ENCODE measurements around the gene NYNRIN.
A peak's percentile ranks its signal among the peaks of the same experiment; 100 is the strongest.
"Not testable (repeated sequence)": the region's sequence is repeated elsewhere in the genome, so short reads cannot be mapped to it uniquely, and the experiment has no call there.

Gene NYNRIN

DNA sequence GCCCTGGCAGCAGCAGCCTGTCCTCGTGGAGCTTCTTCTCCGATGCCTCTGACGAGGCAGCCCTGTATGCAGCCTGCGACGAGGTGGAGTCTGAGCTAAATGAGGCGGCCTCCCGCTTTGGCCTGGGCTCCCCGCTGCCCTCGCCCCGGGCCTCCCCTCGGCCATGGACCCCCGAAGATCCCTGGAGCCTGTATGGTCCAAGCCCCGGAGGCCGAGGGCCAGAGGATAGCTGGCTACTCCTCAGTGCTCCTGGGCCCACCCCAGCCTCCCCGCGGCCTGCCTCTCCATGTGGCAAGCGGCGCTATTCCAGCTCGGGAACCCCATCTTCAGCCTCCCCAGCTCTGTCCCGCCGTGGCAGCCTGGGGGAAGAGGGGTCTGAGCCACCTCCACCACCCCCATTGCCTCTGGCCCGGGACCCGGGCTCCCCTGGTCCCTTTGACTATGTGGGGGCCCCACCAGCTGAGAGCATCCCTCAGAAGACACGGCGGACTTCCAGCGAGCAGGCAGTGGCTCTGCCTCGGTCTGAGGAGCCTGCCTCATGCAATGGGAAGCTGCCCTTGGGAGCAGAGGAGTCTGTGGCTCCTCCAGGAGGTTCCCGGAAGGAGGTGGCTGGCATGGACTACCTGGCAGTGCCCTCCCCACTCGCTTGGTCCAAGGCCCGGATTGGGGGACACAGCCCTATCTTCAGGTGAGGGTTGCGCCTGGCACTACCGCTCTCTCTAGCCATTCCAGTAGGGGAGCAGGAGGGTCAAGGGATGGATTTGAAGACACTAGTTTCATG is 28.7 kb upstream of the NYNRIN start:
- no peak for DNase-seq

DNA sequence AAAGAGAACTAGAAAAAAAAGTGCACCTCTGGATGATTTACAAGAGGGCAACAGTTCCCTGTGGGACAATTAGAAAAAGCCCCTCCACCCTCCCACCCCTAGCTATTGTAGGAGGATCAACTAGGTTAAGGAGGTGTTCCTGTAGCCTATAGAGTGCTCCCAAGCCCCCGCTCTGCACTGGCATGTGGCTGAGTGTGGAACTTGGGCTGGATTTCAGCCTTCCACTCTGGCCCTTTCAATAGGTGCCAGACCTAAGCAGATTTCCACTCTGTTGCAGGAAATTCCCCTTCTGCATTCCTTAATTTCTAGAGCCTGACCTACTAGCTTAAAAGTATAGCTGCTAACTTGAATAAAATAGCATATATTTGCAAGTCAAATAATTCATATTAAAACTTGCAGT is 28.1 kb upstream of the NYNRIN start:
- no peak for DNase-seq

DNA sequence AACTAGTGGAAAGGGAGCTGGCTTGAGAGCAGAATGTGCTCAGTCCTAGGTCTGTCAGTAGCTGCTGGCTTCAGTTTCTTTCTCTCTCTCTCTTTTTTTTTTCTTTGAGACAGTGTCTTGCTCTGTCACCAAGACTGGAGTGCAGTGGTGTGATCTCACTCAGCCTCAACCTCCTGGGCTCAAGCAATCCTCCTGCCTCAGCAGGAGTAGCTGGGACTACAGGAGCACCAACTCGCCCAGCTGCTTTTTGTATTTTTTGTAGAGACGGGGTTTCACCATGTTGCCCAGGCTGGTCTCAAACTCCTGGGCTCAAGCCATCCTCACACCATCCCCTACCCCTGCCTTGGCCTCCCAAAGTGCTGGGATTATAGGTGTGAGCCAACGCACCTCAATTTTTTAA is 27.2 kb upstream of the NYNRIN start:
- not testable (repeated sequence) for DNase-seq

DNA sequence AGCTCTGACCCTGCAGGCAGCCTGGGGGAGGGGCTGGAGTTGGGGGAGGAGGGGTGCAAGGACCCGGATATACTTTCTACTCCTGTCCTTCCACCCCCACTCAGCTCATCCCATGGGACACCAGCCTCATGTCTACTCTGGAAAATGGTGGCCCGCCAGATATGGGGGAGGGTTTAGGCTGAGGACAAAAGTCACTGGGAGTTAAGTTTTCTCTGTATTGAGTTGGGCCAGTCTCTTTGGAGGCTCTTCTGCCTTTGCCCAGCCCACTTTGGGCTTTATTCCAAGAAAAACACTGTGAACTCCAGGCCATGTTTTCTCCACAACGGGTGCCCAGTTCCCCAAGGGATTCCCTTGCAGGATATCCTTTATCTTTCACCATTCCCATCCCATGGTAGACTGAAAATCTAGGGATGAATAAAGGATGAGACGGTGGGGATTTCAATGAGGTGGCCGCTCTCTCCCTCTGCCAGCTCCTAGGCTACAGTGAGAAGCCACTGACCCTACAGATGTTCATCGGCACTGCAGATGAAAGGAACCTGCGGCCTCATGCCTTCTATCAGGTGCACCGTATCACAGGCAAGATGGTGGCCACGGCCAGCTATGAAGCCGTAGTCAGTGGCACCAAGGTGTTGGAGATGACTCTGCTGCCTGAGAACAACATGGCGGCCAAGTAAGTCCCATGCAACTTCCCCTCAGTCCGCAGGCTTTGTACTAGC is 25.9 kb upstream of the NYNRIN start:
- DNase-seq = peak; percentile 31

DNA sequence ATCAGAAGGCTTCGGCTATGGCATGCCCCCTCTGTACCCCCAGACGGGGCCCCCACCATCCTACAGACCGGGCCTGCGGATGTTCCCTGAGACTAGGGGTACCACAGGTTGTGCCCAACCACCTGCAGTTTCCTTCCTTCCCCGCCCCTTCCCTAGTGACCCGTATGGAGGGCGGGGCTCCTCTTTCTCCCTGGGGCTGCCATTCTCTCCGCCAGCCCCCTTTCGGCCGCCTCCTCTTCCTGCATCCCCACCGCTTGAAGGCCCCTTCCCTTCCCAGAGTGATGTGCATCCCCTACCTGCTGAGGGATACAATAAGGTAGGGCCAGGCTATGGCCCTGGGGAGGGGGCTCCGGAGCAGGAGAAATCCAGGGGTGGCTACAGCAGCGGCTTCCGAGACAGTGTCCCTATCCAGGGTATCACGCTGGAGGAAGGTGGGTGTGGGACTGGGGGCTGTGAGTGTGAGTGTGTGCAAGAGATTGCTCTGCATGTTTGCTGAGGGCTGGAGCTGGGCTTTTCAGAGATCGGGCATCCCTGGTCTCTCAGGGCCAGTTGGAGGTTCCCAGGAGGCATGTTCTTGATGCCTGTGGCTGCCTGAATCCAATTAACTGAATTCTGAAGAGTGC is 22.2 kb upstream of the NYNRIN start:
- no peak for DNase-seq

DNA sequence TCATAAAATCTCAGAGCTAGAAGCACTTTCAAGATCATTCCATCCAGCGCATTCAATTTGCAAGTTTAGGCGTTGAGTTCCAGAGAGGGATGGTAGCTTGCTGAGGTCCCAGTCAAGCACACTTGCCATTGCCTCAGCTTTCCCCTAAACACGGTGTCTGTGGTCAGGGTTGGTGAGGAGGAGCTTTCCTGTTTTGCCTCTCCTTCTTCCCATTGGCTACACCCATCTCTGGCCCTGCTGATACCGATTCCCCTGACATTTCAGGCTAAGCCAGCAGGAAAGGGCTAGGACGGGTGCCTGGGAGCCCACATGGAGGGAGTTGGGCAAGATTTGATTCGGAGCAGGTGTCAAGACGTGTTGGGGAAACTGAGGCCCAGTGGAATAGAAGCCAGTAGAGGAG is 21.7 kb upstream of the NYNRIN start:
- no peak for DNase-seq

DNA sequence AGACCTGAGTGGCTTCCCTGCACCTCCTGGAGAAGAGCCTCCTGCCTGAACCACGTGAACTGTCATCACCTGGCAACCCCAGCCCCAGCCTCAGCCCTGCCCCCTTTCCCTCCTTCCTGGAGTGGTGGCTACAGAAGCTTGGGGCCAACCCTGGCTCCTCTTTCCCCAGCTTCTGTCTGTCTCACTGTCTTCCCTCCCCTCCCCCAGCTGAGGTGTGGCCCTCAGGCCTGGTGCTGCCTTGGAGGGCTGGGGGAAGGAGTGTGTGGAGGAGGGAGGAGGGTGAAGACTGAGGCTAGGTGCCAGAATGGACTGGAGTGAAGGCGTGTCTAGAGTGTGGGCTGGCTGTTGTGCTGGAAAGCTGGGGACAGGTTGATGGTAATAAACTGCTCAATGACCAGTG is 21.1 kb upstream of the NYNRIN start:
- DNase-seq = peak; percentile 94

DNA sequence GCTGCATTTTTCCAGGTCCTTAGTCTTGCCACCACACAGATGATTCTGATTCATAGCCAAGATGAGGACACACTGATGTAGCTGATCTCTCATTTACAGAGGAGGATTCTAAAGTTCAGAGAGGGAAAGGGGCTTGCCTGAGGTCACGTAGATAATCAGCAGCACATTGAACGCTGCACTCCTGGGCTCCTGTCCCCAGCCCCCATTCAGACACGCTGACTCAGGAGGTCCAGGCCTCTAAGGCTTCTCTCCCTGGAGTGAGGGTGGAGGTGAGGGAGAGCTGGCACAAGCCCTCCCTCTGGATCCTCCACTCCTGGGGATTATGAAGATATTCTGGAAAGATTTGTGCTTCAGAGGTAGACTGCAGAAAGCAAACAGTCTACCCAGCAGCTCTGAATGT is 20.5 kb upstream of the NYNRIN start:
- no peak for DNase-seq

DNA sequence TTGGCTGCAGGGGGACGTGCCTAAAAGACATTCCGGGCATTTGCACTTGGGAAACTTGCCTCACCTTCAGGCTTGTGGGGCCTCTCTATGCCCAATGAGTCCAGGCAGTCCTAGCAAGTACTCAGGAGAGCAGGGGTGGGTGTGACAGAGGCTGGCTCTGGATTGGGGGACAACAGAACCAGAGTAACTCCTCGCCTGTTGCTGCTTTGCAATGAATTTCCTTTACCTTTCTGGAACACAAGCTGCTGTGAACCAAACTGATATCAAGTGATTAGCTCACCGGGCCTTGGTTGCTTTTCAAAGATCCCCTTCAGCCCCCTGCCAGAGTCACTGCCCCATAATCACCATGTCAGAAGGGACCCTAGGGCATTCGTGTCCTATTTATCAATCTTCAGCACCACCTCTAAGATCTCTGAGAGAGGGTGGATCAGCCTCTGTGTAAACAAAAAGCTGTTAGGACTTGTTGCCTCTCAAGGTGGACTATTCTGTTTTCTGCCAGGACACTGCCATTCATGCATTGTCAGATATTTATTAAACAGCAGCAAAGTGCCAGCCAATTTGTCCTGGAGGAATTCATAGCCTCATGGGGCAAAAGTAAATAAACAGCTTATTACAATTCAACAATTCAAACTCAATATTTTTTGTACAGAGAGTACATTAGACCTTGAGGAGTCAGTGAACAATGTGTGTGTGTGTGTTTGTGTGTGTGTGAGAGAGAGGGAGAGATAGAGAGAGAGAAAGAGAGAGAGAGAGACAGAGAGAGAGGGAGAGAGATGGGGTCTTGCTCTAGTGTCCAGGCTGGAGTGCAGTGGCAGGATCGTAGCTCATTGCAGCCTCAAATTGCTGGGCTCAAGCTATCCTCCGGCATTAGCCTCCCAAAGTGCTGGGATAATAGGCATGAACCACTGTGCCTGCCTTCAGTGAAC is 19.6 kb upstream of the NYNRIN start:
- DNase-seq = no peak

DNA sequence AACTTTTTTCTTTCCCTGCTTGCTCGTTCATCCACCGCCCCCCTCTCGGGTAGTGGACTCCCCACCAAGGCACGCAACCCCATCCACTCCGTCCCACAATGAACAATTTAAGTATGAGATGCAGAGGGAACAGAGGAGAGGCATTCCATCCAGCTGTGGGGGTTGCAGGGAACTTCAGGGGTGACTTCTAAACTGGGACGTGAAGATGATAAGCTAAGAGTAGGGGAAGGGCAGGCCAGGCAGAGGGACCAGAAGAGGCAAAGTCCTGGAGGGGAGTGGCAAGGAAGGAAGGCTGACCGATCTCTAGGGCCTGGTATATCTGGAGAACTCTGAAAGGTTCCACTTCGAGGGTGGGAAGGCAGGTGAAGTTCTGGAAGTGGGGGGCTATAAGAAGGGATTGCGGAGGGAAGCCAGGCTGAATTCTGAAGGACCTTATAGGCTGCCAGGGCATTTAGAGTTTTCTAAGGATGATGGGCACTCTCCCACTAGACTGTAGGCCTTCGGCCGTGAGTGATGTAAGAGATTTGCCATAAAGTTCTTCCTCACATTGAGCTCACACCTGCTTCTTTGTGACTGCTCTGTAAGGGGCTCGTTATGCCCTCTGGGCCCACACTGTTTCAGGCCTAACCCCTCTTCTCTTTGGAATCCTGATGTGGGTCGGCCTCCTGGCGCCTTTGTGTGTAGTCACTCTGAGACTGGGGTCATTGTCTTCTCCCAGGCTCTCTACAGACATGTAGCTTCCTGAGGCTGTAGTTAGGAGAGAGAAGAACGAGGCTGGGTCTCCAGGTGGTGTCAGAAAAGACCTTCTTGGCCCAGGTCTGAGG is 18.7 kb upstream of the NYNRIN start:
- DNase-seq = no peak

DNA sequence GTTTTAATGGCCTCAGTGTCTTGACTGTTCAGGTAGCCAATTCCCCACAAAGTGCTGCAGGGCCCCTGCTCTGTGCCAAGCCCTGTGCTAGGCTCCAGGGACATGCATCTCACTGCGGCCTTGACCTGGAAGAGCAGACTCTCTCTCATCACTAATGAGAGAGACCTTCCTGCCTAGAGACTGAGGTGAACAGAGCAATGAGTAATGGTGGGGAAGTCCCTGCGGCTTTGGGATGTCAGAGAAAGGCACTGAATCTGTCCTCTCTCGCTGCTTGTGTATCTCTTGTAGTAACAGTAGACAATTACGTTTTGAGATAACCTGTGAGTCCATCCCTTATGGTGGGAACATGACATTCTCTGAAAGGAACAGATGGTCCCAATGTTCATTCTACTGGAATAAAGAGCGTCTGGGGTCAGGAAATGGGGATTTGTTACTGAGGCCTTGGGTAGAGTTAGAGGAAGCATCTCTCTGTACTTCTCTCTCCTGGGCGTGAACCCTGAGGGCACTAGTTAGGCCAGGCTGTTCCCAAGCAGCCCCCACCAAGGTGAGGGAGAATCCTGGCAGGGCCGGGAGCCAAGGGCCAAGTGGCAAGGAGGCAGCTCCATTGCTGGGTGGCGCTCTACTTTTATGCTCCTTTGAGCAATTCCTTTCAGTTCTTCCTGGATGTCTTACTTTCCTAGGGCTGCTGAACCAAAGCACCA is 17.3 kb upstream of the NYNRIN start:
- DNase-seq = no peak

DNA sequence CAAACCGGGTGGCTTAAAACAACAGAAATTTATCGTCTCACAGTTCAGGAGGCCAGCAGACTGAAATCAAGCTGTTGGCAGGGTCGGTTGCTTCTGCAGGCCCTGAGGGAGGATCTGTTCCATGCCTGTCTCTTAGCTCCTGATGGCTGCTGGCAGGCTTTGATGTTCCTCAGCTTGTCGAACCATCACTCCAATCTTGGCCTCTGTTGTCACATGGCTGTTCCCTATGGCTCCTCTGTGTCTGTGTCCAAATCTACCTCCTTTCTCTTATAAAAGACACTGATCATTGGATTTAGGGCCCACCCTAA is 16.8 kb upstream of the NYNRIN start:
- DNase-seq = no peak

DNA sequence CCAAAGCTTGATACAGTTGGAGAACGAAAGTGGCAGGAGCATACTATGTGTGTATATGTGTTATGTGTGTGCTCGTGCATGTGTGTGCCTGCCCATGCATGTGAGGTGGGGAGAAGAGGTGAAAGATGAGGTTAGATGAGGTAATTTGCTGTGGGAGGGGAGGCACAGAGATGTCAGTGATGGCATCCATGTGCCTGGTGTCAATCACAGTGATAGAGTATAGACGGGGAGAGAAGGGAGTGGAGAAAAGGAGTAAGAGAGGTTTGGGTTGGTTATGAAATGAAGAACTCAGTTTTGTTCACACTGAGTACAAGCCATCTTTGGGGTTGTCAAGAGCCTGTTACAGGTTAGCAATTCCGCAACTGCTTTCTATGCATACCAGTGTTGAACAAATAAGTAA is 14.6 kb upstream of the NYNRIN start:
- DNase-seq = no peak

DNA sequence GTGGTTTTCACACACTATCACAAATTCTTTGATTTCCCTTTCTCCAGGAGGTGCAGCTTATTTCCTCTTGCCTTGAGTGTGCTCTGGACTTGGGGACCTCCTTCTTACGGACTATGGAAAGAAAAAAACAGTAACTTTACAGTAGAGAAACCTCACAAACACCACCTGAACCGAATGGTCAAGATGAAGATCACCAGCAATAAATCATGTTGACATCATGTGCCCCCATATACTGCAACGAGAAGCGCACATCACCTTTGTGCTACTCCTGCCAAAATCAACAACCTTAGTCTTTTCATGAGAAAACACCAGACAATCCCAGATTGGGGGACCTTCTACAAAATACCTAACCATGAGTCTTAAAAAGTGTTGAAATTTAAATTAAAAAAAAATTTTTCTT is 13.3 kb upstream of the NYNRIN start:
- no peak for DNase-seq

DNA sequence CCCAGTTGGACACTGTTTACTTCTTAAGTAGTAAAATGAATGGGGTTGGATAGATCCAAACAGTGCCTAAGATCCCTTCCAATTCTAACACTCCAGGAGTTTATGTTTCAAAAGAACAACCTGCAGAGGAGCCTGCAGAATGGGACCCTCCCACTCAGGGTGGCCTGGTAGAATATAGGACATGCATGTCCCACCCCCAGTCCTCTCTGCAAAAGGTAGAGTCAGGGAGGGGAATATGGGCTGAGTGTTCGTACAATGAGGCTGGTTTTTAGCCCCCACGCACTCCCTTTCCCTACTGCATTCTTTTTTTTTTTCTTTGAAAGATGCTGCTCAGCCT is 11.8 kb upstream of the NYNRIN start:
- no peak for DNase-seq

DNA sequence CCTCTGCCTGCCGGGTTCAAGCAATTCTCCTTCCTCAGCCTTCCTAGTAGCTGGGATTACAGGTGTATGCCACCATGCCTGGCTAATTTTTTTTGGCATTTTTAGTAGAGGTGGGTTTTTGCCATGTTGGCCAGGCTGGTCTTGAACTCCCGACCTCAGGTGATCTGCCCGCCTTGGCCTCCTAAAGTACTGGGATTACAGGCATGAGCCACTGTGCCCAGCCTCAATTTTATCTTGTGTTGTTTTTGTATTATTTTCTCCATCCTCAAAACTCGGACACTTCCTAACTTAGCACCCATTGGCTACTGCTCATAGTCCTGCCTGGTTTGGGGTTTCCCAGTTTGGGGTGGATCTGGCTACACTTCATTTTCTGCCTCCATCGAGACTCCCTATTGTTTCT is 11.2 kb upstream of the NYNRIN start:
- not testable (repeated sequence) for DNase-seq

DNA sequence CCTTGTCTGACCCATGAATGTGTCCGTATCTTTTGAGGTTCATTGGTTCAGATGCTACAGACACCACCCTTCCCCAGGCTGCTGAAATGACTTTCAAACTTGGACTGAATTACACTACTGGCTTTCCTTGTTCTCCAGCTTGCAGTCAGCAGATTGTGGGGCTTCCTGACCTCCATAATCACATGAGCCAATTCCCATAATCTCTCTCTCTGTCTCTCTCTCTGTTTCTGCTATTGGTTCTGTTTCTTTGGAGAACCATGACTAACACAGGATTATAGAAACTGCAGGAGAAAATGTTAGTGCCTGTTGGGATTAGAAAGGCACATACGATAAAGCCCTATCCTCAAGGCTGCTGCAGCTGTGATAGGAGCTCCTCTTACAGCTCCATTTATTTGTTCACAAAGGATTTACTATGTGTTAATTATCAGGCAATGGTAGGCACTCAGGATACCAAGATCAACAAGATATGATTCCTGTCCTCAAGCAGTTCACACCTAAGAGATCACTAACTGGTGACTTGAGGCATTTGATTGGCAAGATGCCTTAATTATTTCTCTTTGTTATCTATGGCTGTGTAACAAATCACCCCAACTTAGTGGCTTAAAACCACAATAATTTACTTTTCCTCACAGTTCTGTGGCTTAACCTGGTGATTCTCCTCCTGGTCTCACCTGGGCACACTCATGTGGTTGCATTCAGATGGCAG is 10.2 kb upstream of the NYNRIN start:
- DNase-seq = no peak

DNA sequence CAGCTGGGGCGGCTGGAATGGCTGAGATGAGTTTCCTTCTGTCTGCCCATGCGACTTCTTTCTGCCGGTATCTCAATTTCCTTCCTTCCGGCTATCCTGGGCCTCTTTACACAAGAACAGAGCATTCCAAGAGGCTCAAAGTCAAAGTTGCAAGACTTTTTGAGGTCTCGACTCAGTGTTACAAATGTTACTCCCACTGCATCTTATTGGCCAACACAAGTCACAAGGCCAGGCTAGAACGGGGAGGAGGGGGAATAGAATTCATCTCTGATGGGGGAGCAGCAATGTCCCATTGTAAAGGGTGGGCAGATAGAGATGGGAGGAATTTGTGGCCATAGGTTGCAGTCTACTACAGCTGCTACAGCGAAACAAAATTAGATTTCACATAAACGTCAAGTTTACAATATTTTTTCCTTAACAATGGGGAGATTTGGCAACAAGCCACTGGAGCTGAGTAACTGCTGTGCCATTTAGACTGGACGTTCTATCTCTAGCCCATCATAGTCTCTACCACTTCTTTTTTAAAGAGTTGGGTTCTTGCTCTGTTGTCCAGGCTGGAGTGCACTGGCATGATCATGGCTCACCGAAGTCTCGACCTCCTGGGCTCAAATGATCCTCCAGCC is 9.5 kb upstream of the NYNRIN start:
- DNase-seq = no peak

DNA sequence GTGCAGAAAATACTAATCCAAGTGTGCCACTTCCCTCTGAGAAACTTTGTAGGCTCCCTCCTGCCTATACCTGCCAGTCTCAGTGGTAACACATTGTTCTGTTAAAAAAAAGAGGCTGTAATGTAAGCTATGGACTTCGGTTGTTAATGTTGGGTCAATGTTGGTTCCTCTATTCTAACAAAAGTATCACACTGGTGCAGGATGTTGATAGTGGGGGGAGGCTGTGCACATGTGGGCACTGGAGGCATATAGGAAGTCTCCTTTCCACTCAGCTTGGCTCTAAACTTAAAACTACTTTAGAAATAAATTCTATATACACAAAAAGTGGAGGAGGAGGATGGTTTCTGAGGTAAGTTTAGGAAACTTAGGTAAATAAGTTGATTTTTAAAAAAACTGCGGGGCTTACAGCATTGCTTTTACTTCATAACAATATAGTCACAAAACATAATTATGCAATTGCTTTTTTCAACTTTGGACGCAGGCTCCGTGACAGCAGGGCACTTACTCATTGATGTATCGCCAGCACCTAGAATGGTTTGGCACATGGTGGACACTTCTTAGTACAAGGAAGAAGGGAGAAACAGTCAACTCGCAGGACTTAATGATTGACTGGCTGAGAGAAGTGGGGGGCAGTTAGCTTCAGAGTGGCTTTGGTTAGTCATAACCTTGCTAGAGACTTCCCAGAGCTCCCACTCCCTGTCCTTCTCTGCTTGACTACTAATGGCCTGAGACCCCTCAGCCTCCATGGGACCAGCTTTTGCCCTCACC is 7.9 kb upstream of the NYNRIN start:
- DNase-seq = no peak

Data from NCI-H2029 treated with DMSO at 0.1 percent for 48 hours (cell line).